GM19023 (cell line): Measurements from ENCODE around the gene IFNL4.
"Not testable (repeated sequence)": the region's sequence is repeated elsewhere in the genome, so short reads cannot be mapped to it uniquely, and the experiment has no call there.

ENCODE experiments used
- ATAC-seq: cut with Tn5 transposase; IDR thresholded peaks from one replicate; pipeline ENCODE4 v1.9.1; 2021; ENCODE audit warnings: mild to moderate bottlenecking, moderate library complexity; ENCODE audit not compliant: unreplicated experiment

IFNL4 gene

DNA sequence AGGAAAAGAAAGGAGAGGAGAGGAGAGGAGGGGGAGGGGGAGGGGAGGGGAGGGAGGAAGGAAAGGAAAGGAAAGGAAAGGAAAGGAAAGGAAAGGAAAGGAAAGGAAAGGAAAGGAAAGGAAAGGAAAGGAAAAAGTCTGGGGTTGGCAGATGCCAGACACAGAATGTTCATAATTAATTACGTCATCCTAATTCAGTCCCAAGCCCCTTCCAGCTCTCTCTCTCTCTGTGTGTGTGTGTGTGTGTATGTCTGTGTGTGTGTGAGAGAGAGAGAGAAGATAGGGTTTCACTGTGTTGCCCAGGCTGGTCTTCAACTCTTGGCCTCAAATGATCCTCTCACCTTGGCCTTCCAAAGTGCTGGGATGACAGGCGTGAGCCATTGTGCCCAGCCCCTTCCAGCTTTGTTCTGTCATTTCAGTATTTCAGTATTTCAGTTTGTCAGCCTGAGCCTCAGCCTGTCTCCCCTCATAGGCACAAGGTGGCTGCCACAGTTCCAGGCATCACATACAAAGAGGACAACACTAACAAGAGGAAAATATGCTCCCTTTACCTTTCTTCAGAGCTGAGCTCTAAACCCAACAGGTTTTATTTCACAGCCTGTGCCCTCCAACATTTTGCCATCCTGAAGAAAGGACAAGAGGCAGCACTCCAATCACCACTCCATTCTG lies 18.4 kb downstream of the IFNL4 start:
- no peak for ATAC-seq

DNA sequence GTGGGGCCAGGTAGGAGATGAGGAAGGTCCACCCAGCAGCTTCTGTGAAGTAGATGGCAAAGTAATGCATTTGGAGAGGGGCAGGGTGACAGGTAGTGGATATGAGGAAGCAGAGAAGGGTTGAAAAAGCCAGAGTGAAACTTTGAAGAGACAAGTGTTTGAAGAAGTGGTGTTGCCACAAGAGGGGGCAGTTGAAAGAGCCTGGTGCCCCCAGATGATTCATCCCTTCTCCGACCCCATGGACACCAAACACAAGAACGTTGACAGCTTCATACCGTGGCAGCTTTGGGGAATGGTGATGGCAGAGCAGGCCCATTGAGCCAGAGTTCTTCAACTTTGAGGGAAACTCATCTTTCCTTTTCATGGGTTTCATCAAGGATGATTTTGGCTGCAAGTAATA lies 23.7 kb downstream of the IFNL4 start:
- ATAC-seq, result no peak

DNA sequence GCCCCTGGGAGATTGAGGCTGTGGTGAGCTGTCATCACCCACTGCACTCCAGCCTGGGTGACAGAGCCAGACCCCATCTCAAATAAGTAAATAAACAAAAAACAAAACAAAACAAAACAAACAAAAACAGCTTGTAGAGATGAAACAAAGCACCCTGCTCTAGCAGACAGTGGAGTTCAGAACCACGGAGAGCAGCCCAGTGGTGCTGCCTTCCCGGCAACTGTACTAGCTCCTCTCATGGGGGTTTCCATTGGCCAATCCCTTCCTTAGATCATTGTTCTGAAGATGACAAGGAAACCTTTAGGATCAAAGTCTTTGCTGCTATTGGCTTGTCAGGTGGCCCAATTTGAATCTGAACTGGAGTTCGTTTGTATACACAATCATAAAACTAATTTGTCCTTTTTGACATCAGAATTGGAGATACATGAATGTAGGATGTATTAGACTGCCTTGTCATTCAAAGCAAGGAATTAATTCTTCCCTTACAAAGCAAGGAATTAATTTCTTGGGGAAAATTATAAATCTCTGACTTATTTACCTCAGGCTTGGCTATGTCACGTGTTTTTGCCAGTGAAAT lies 24.9 kb downstream of the IFNL4 start:
- ATAC-seq, result no peak

DNA sequence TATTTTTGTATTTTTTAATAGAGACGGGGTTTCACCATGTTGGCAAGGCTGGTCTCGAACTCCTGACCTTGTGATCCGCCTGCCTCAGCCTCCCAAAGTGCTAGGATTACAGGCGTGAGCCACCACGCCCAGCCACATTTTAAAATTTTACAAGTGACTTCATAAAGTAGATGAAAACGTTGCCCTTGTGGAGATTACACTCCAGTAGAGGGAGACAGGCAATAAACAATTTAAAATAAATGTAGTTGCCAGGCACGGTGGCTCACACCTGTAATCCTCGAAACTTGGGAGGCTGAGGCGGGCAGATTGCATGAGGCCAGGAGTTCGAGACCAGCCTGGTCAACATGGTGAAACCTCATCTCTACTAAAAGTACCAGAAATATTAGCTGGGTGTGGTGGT lies 29.5 kb downstream of the IFNL4 start:
- not testable (repeated sequence) for ATAC-seq

DNA sequence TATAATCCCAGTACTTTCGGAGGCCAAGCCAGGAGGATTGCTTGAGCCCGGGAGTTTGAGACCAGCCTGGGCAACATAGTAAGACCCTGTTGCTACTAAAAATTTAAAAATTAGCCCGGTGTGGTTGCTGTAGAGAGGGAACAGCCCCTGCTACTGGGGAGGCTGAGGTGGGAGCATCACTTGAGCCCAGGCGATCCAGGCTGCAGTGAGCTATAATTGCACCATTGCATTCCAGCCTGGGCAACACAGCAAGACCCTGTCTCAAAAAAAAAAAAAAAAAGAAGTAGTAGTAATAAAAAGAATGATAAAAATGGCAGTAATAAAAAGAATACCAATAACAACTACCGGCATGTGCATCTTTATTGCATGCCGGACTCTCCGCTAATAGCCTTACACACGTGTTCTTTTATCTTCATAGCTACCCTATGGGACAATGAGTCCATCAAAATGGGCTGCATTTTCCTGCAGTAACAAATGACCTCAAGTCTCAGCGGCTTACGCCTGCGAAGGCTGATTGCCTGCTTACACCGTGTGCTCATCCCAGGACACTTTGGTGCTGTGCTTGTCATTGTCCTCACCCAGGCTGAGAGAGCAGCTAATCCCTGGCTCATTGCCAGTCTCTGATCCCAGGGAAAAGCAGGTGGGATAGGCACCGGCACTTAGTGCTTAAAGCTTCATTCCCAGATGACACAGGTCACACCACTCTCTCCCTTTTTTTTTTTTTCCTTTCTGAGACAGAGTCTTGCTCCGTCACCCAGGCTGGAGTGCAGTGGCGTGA lies 30.2 kb downstream of the IFNL4 start:
- no peak for ATAC-seq

DNA sequence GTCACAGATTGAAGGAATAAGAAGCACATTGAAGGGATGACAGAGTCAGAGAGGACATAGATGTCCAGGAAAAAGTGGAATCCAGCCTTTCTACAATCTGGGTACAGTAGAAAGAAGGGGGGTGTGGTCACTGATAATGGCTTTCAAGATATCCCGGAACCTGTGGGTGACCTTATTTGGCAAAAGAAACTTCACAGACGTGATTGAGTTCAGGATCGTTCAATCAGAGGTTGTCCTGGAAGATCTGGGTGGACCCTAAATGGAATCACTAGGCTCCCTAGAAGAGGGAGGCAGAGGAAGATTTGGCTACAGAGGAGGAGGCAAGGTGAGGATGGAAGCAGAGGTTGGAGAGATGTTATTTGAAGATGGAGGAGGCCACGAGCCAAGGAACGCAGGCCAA lies 31.6 kb downstream of the IFNL4 start:
- ATAC-seq, result no peak

DNA sequence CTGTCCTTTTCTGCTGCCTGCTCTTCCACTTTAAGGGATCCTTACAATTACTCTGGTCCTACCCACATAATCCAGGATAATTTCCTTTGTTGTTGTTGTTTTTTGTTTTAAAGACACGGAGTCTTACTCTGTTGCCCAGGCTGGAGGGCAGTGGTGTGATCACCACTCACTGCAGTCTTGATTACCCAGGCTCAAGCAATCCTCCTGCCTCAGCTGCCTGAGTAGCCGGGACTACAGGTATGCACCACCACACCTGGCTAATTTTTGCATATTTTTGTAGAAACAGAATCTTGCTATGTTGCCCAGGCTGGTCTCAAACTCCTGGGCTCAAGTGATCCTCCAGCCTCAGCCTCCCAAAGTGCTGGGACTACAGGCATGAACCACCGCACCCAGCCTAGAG lies 33.3 kb downstream of the IFNL4 start:
- ATAC-seq, result not testable (repeated sequence)

DNA sequence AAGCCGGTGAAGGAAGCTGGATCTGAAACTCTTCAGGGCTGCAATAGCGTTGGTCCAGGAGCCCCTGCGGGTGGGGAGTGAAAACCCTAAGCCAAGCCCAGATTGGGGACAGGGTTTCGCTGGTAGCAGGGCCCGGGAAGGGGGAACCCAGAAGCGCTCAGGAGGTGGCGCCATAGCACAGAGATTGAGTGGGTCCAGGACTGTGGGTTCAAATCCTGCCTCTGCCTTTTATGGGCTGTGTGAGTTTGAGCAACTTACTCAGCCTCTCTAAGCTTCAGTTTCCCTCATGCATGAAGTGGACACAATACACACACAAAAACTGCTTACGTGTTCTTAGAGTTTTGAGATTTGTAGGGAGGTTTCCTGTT lies 36.3 kb downstream of the IFNL4 start:
- no peak for ATAC-seq

DNA sequence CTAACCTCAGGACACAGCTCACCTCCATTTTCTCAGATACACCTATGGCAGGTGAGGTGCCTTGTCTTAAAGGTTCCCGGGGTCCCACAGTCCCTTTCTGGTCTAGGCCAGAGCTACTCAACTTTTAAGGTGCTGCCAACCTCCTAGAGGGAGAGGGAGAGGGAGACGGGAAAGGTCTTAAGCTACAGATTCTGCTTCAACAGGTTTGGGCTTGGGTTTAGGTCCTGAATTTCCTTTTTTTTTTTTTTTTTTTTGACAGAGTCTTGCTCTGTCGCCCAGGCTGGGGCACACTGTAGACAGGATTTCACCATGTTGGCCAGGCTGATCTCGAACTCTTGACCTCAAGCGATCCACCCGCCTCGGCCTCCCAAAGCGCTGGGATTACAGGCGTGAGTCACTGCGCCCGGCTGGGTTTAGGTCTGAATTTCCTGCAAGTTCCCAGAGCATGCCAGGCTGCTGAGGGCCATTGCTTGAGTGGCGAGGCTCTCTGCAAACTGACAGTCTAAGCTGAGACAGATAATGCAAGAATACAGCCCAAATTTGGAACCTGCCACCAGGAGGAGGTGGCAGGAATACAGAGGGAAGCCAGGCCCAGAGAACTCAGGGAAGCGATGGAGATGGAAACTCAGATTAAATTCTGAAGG lies 36.8 kb downstream of the IFNL4 start:
- no peak for ATAC-seq

DNA sequence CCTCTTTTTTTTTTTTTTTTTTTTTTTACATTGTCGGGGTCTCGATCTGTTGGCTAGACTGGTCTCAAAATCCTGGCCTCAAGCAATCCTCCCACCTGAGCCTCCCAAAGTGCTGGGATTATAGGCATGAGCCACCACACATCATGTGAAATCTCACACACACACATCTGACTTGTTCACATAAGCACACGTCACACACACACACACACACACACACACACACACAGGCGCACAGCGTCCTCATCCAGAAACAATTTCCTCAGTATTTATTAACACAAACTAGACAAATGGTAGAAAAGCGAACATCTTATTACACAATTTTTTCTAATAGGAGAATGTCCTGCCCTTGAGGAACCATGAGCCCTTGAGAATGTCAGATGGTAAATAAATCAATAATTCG lies 39.5 kb downstream of the IFNL4 start:
- no peak for ATAC-seq

DNA sequence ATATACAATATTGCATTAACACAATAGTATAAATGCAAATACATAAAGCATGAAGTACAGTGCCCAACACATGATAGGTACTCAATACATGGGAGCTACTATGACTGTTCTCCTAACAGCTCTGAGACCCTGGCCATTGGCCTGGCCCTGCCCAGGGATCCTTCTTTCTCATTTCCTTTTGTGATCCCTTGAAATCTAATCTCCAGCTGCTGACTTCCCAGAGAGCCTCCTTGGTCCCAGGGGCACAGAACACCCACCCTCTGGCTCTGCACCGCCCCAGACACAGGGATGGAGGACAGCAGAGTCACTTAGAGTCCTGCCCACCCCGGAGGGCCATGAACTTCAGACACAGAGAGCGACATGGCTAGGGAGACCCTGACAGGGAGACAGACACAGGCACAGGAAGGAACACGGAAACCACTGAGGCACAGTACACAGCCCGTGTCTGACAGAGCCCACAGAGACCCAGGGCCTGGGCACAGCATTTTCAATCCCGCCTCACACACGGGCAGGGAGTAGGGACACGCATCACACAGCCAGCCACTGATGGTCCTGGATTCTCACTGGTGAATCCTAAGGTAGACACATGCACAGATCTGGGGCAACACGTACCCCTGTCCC lies 40.4 kb downstream of the IFNL4 start:
- ATAC-seq, result no peak

DNA sequence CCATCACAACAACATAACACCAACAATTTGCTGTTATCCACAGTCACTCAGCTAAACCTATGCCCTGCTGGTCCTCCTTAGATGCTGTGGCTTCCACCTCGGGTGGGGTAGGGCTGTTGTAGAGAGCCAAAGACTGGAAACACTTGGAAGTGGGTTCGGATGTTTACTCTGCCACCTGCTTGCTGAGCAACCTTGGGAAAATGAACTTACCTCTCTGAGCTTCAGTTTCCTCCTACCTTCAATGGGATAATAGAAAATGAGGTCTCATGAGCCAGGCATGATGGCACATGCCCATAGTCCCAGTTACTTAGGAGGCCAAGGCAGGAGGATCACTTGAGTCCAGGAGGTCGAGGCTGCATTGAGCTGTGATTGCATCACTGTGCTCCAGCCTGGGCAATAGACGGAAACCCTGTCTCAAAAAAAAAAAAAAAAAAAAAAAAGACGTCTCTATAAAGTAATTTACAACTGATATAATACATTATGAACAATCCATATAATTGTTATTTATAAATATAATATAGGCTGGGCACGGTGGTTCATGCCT lies 41.3 kb downstream of the IFNL4 start:
- ATAC-seq, result no peak

DNA sequence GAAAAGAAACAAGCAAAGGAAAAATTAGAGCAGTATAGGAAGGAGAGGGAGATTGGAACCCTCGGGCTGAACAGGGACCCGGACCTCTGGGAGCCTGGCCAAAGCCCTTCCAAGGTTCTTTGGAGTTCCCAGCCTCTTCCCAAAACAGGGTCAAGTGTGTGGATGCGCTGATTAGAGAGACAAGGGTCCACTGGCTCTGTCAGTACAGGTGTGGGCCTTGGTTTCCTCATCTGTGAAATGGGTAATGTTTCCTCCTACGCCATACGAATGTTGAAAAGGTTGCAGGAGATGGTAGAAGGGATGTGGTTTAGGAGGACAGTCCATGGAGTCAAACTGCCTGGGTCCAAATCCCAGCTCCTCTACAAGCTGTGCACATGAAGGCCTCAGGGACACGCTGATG lies 42.5 kb downstream of the IFNL4 start:
- ATAC-seq, result no peak

DNA sequence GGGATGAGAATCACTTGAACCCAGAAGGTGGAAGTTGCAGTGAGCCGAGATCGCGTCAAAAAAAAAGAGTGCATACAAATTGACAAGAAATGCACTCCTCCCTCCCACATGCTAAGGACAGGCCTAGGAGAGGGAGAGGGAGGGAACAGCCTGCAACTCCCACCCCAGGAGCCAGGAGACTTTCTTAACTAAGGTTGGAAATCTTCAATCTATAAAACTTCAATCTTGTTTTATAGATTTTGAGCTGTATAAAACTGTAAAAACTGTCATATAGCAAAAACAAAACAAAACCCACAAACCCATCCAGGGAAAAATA lies 43.2 kb downstream of the IFNL4 start:
- ATAC-seq, result no peak

DNA sequence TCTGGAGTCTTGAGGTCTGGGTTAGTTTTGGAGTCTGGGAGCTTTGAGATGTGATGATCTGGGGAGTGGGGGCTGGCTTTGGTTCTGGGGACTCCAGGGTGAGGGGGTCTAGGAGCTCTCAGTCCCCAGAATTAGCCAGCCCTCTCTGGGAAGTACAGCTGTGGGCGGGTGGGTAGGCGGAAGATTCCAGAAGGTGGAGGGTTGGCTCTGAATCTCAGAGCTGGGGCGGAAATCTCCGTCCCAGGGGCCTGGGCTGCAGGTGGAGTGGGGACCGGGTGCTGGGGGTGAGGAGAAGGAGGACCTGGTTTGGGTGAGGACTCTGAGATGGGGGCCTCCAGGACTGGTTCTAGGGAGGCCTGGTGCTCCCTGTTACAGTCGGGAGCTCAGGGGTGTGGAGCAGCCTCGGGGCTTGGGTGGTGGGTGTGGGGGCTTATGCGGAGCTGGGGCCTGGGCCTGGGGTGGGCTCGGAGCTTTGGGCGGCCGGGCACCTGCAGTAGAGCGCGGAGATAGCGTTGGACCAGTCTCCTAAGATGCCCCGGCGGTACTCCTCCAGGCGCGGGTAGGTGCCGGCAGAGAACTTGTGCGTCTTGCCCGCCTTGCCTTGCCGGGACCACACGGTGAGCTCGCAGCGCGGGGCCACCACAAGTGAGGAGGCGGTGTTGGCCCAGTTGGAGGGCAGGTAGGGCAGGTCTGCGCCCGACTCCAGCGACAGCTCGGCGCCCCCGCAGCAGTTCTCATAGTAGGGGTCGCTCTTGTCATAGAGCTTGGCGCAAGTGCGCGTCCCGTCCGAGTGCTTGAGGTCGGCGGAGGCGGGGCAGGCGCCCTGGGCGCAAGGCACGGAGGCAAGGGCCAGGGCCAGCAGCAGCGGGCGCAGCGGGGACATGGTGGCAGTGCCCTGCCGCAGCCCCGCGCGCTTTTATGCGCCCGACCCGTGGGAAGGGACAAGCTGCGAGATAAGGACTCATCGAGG lies 45.0 kb downstream of the IFNL4 start, which contains the start of gene SYCN:
Gene SYCN (minus strand): TSS at position 892 of the 970 bp plus-strand sequence. CDS start 9 bp downstream, at position 883.
- no peak for ATAC-seq

DNA sequence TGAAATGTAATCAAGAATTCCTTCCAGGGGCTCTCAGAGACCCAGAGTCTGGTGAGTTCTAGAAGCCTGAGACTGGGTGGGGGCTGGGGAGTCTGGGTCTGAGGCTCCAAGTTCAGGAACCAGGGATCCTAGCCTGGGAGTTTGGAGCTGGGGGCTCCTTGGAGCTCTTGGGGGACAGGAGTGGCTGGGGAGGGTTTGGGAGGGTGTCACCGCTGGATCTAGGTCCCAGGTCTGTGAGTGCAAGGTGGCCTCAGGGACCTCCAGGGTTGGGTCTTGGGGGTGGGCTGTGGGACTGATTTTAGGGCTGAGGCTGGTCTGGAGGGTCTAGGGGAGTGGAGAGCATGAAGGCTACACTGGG lies 45.7 kb downstream of the IFNL4 start:
- no peak for ATAC-seq

DNA sequence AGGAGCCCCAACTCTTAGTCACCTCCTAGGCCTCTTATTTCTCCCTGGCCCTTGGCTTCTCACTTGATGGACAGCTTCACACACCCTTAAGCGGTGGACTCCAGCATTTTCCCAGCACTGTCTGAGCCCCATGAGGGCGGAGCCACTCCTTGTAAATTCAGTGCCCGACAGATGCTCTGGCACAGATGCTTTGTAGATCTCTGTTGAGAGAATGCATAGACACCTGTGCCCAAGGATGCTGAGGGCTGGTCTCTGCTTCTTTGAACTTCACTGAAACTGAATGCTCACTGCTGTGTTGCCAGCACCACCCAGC lies 47.9 kb downstream of the IFNL4 start:
- ATAC-seq, result no peak

DNA sequence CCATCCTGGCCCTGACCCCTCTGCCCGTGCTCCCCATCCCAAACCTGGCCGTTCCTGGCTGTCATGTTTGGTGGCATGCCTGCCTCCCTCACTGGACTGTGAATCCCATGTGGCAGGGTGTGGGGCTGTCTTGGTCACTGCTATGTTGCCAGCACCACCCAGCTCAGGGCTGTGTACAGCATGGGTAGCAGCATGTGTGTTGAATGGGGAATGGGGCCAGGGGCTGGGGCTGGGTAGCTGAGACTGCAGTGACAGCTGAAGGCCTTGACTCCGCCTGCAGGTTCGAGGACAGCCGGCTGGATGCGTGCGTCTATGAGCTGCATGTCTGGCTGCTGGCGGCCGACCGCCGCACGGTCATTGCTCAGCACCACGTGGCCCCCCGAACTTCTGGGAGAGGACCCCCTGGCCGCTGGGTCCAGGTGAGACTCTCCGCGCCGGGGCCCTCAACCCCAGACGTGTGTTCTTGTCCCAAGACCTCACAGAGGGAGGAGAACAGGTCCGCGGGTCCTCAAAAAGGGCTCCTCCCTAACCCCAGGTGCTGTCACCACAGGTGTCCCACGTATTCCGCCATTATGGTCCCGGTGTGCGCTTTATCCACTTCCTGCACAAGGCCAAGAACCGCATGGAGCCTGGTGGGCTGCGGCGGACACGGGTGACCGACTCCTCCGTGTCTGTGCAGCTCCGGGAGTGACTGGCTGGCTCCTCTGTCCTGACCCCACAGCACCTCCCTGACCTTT lies 48.4 kb downstream of the IFNL4 start:
- ATAC-seq, result no peak

DNA sequence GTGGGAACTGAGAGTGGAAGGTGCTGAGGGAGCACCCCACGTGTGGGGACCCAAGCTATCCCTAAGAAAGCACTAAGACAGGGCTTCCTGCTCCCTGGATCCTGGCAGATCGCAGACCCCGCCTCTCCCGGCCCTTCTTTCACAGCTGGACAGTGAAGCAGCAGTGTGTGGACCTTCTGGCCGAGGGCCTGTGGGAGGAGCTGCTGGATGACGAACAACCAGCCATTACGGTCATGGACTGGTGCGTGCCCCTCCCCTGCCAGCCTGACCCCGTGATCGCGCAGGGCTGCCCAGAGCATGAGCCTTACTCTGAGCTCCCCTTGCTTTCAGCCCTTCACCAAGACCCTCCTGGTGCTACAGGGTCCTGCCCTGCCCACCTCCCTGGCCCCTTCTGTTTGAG lies 49.6 kb downstream of the IFNL4 start:
- no peak for ATAC-seq

DNA sequence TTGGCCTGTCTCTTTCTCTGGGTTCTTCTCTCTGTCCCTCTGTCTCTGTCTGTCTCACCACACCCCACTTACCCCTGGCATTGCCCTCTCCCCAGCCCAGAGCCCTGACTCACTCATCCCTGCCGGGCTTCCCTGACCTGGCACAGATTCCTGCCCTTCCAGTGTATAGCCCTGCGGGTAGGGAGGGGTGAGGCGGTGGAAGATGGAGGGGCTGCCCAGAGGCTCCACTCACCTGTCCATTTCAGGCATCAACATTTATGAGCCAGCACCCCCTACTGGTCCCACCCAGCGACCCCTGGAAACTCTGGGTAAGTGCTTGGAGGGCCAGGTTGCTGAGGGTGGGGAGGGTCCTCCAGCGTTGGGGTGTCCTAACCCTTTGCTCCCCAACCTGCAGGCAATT lies 50.8 kb downstream of the IFNL4 start:
- ATAC-seq, result no peak
